ENCODE data around the gene NEU3.

NEU3 gene

DNA sequence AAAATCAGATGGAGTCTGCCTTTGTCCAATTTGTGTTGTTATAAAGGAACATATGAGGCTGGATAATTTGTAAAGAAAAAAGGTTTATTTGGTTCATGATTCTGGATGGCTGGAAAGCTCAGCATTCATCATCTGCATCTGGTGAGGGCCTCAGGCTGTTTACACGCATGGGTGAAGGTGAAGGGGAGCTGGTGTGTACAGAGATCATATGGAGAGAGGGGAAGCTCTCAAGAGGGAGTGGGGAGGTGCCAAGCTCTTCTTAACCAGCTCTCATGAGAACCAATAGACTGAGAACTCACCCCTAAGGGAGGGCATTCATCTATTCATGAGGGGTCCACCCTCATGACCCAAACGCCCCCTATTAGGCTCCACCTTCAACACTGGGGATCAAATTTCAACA is 40.0 kb downstream of the NEU3 start:
- no peak for TF ChIP-seq CTCF (IDR thresholded peaks at IDR 0.05)
- DNase-seq = no peak
- Mint-ChIP-seq H3K36me3 (ENCODE audit: low read depth) (no peaks in the 10 kb centered on the region), H3K27me3 (ENCODE audit: low read depth, poor library complexity) (peaks cover 21% of the 10 kb centered on the region), H3K9me3 (no peaks in the 10 kb centered on the region), H3K27ac (no peak overlapping the region), H3K4me3 (no peak overlapping the region), H3K4me1 (no peaks in the 10 kb centered on the region)

GRCh38 chr11:75029836-75030631 is 41.3 kb downstream of the NEU3 start:
- no peak overlapping the region for H3K27ac Mint-ChIP-seq
- DNase-seq = no peak
- no peaks in the 10 kb centered on the region for H3K36me3 Mint-ChIP-seq (ENCODE audit: low read depth)
- no peak for TF ChIP-seq CTCF (IDR thresholded peaks at IDR 0.05)
- H3K27me3 Mint-ChIP-seq (ENCODE audit: low read depth, poor library complexity) = peaks cover 21% of the 10 kb centered on the region
- H3K4me3 Mint-ChIP-seq = no peak overlapping the region
- no peaks in the 10 kb centered on the region for H3K9me3 Mint-ChIP-seq
- no peaks in the 10 kb centered on the region for H3K4me1 Mint-ChIP-seq

DNA sequence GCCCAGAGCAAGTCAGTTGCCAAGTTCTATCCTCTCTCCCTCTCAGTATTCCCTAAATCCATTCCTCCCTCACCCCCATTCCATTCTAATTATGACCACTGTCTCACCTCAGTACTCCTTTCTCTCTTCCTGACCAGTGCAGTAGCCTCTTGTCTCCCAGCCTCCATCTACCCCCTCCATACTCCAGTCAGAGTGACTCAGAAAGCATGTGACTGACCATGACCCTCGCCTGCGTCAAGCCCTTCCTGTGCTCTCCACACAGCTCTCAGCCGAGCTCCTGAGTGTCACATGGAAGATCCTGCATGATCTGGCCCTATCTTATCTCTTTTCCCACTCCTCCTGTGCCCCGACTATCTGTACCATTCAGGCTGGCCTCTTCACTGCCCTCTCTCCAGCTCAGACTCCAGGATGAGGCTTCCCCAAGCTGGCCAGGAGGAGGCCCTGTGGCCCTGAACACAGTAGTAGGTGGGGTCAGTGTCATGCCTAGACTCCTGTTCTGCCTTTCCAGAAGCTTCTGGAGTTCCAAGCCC is 42.6 kb downstream of the NEU3 start:
- Mint-ChIP-seq H3K9me3 (no peaks in the 10 kb centered on the region), H3K27ac (no peak overlapping the region), H3K36me3 (ENCODE audit: low read depth) (no peaks in the 10 kb centered on the region), H3K27me3 (ENCODE audit: low read depth, poor library complexity) (peaks cover 21% of the 10 kb centered on the region), H3K4me1 (peaks cover 7% of the 10 kb centered on the region), H3K4me3 (no peak overlapping the region)
- TF ChIP-seq CTCF (IDR thresholded peaks at IDR 0.05) = no peak
- no peak for DNase-seq

GRCh38 chr11:75031771-75032549 is 43.2 kb downstream of the NEU3 start:
- peak; percentile 77 for TF ChIP-seq CTCF (IDR thresholded peaks at IDR 0.05)
- H3K27ac Mint-ChIP-seq = no peak overlapping the region
- peaks cover 10% of the 10 kb centered on the region for H3K4me1 Mint-ChIP-seq

DNA sequence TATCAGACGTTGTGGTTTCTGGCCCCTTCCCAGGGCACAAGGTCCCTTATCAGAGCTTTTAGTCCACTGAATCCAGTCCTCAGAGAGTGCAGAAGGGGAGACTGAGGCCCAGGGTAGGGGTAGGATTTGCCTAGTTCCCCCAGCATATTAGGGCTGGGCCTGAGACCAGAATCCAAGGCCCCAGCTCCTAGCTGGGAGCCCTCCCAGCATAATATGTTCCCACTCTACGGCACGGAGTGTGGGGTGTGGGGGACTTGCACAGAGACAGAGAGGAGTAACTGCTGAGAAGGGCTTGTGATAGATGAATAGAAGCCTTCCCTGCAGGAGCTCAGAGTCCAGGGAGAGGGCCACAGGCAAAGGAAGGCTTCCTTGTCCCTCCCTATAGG is 43.8 kb downstream of the NEU3 start:
- Mint-ChIP-seq H3K27ac (no peak overlapping the region), H3K27me3 (ENCODE audit: low read depth, poor library complexity) (peaks cover 16% of the 10 kb centered on the region), H3K9me3 (no peaks in the 10 kb centered on the region), H3K4me1 (peaks cover 10% of the 10 kb centered on the region), H3K36me3 (ENCODE audit: low read depth) (no peaks in the 10 kb centered on the region), H3K4me3 (no peak overlapping the region)
- no peak for TF ChIP-seq CTCF (IDR thresholded peaks at IDR 0.05)
- no peak for DNase-seq

More at GRCh38 chr11:75031771-75032549, 43.2 kb downstream of the NEU3 start:
- DNase-seq = peak; percentile 90
- no peaks in the 10 kb centered on the region for H3K9me3 Mint-ChIP-seq
- no peaks in the 10 kb centered on the region for H3K36me3 Mint-ChIP-seq (ENCODE audit: low read depth)
- H3K27me3 Mint-ChIP-seq (ENCODE audit: low read depth, poor library complexity) = peaks cover 20% of the 10 kb centered on the region
- H3K4me3 Mint-ChIP-seq = no peak overlapping the region
